NT2/D1 (cell line): Measurements from ENCODE around the gene EXD2.

Experiments used
- SUZ12 ChIP-seq: IDR thresholded peaks from 2 replicates; pipeline ENCODE4 v1.6.1; 2011; ENCODE audit not compliant: insufficient read length, insufficient read depth; ENCODE audit errors: extremely low read depth
- YY1 ChIP-seq: IDR thresholded peaks from 2 replicates; pipeline ENCODE4 v1.6.1; 2011; ENCODE audit not compliant: insufficient read length, insufficient read depth

DNA sequence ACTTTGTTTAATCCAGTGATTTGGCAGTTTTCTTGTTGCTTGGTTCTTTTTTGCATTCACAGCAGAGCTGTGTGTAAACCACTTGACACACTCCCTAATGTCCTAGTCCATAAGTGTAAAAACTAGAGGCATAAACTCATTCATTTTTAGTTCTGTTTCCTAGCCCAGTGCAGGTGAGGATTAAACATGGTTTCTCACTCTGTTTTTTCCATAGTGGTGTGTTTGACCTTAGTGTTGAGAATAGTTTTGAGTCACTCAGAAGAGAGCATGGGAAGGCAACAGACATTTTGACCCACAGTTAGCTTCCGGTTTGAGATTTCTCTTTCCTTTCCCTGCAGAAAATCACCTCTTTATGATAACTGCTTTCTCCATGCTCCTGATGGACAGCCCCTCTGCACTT, 44.4 kb downstream of the EXD2 start:
- TF ChIP-seq YY1 (no peak), SUZ12 (no peak)
